Measurements from ENCODE around the gene RNF144A.

RNF144A gene

DNA sequence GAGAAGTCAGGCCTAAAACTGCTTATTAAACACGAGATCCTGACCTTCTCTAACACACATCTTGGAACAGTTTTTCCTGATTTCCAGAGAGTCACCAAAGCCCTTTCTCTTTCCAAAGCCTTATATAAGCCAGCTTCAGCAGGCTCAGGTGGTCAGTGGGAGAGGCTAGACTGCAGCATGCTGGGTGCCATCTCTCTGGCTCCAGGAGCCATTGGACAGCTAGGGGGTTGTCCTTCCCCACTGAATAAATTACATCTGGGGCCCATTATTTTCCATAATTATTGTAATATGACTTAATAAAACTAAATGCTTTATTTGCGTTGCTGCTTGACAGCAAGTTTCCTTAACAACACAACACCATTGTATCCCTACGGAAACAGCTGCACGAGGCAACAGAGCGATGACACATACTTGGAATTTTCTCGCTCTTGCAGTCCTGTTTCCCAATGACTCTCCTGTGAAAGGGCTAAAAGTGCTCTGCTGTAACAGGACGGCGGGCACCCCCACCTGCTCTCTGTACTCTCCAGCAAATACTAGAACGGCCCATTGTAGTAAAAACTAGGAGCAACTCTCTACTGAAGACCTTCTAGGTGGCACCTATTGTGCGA is 160.6 kb downstream of the RNF144A start:
- TF ChIP-seq, protein P1, sequence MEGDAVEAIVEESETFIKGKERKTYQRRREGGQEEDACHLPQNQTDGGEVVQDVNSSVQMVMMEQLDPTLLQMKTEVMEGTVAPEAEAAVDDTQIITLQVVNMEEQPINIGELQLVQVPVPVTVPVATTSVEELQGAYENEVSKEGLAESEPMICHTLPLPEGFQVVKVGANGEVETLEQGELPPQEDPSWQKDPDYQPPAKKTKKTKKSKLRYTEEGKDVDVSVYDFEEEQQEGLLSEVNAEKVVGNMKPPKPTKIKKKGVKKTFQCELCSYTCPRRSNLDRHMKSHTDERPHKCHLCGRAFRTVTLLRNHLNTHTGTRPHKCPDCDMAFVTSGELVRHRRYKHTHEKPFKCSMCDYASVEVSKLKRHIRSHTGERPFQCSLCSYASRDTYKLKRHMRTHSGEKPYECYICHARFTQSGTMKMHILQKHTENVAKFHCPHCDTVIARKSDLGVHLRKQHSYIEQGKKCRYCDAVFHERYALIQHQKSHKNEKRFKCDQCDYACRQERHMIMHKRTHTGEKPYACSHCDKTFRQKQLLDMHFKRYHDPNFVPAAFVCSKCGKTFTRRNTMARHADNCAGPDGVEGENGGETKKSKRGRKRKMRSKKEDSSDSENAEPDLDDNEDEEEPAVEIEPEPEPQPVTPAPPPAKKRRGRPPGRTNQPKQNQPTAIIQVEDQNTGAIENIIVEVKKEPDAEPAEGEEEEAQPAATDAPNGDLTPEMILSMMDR (IDR thresholded peaks at IDR 0.05; ENCODE audit: insufficient read depth, low read depth, low read length, missing control alignments) = no peak
- no peak for DNase-seq (ENCODE audit: low read depth)
- H3K4me3 ChIP-seq (ENCODE audit: low read length) = no peak overlapping the region

DNA sequence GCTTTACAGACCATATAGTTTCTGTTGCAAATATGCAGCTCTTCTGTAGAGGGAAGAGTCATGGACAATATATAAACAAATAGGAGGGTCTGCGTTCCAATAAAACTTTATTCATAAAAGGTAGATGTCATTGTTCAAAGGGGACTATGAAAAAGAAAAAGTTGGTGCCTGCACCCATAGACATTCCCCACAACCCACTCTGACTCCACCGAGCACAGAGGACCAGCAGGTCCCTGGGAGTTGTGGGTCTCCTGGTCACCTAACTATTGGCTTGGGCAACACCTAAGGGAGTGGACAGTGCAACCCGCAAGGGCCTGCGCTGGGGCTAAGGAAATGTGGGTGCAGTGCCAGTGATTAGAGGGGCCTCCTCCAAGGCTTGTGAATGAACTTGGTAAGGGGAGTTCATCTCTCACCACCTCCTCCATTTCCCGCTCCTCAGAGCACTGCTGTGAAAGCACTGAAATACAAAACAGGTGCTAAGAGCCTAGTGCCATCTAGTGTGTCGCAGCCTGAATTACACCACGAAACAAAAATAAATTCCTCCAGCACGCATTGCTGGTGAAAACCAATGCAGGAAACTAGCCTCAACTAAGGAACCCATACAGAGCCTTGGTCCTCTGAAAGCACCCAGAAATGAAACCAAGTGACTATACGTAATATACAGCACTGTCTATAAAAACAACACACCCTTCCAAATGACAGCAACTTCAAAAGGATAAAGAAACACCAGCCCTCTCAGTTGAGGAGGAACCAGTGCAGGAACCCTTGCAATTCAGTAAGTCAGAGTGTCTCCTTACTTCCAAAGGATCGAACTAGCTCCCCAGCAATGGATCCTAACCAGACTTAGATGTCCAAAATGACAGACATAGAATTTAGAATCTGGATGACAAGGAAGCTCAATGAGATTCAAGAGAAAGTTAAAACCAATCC is 166.6 kb downstream of the RNF144A start:
- peak; percentile 28 for DNase-seq (ENCODE audit: low read depth)
- TF ChIP-seq, protein P1 (IDR thresholded peaks at IDR 0.05; ENCODE audit: insufficient read depth, low read depth, low read length, missing control alignments) = peak; percentile 58
- H3K4me3 ChIP-seq (ENCODE audit: low read length) = no peak overlapping the region

DNA sequence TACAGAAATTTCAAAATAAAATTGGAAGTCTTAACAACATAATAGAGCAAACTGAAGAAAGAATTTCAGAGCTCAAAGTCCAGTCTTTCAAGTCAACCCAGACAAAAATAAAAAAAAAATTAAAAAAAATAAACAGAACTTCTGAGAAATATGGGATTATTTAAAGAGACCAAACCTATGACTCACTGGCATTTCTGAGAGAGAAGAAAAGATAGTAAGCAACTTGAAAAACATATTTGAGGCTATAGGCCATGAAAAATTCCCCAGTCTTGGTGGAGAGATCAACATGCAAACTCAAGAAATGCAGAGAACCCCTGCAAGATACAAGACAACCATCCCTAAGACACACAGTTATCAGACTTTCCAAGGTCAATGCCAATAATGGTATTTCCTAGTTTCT is 167.4 kb downstream of the RNF144A start:
- H3K4me3 ChIP-seq (ENCODE audit: low read length) = no peak overlapping the region
- TF ChIP-seq, protein P1 (IDR thresholded peaks at IDR 0.05; ENCODE audit: insufficient read depth, low read depth, low read length, missing control alignments) = no peak
- DNase-seq (ENCODE audit: low read depth) = no peak

DNA sequence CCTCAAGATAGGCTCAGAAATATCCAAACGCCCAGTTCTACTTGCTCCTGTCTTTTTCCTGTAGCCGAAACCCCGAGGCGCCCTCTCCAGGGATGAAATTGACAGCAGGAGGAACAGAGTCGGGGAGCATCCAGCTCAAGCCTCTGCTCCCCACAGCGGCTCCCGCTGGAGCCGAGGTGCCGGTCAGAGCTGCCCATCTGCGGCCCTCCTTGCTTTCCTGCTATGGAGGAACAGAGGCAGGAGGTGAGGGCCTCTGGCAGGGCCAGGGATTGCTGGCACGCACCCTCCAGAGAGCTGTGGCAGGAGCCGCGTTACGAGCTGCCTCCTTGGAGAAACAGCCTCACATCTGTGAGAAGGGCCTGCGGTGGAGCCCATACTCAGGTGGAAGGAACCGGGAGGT is 172.1 kb downstream of the RNF144A start:
- no peak overlapping the region for H3K4me3 ChIP-seq (ENCODE audit: low read length)
- DNase-seq (ENCODE audit: low read depth) = no peak
- TF ChIP-seq, protein P1 (IDR thresholded peaks at IDR 0.05; ENCODE audit: insufficient read depth, low read depth, low read length, missing control alignments) = no peak

DNA sequence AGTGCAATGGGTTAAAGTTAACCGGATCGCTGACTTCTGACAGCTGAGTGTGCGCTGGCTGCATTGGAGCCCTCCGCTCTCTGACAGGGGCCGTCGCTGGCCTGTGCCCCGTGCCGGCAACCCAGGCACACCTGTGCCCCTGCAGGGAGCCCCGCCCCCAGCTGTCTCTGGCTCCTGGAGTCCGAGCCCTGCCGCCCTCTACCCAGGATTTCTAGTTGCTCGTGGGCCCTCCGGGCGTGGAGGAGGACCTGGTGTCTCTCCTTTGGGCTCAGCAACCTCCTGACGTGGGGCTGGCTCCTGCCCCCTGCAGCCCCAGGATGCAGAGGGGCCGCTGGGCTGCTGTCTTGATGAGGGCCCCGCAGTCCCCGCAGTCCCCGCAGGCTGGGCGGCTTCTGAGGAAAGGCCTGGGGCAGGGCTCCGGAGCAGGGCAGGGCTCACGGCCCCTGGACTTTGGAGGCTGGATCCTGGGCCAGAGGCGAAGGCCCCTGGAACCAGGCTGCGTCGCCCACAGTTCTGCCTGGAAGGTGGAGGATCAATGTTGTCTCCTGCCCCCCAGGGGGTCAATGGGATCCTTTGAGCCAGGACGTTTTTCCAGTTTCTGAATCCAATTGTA is 172.8 kb downstream of the RNF144A start:
- TF ChIP-seq, protein P1 (IDR thresholded peaks at IDR 0.05; ENCODE audit: insufficient read depth, low read depth, low read length, missing control alignments) = no peak
- DNase-seq (ENCODE audit: low read depth) = no peak
- no peak overlapping the region for H3K4me3 ChIP-seq (ENCODE audit: low read length)

DNA sequence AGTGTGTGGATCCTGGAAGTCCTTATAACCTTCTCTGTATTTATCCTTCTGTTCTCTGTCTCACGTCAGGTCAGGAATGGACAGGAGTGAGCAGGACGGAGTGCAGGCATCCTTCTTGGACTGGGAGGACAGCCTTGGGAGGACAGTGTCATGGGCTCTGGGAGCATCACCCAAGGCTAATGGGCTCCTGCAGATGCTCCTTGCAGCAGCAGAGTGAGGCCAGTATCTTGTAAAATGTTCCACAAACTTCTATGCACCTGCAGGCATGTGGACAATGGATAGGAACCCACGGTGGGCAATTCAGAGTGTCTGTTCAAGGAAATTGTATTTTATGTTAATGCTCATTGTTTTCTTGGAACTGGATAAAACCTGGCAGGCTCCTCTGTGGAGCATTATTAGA is 176.2 kb downstream of the RNF144A start:
- H3K4me3 ChIP-seq (ENCODE audit: low read length) = no peak overlapping the region
- DNase-seq (ENCODE audit: low read depth) = no peak

More for the DNA sequence above, 176.2 kb downstream of the RNF144A start:
- TF ChIP-seq, protein P1 (IDR thresholded peaks at IDR 0.05; ENCODE audit: insufficient read depth, low read depth, low read length, missing control alignments) = no peak
